HG03139 (cell line): ENCODE data around the gene SRPK1.

ENCODE experiments used
- ATAC-seq: cut with Tn5 transposase; IDR thresholded peaks from one replicate; pipeline ENCODE4 v1.9.1; 2021; ENCODE audit not compliant: unreplicated experiment

Gene SRPK1

DNA sequence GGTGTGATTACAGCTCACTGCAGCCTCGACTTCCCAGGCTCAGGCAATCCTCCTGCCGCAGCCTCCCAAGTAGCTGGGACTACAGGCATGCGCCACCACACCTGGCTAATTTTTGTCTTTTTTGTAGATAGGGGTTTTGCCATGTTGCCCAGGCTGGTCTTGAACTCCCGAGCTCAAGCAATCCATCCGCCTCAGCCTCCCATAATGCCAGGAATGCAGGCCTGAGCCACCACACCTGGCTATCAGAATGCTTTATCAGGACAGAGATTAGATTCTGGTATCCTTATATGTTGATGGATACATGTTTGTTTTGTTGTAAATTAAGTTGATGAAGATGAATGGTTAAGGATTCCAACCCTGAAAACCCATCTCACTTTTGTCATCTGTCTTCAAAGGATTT is 91.6 kb downstream of the SRPK1 start:
- no peak for ATAC-seq

DNA sequence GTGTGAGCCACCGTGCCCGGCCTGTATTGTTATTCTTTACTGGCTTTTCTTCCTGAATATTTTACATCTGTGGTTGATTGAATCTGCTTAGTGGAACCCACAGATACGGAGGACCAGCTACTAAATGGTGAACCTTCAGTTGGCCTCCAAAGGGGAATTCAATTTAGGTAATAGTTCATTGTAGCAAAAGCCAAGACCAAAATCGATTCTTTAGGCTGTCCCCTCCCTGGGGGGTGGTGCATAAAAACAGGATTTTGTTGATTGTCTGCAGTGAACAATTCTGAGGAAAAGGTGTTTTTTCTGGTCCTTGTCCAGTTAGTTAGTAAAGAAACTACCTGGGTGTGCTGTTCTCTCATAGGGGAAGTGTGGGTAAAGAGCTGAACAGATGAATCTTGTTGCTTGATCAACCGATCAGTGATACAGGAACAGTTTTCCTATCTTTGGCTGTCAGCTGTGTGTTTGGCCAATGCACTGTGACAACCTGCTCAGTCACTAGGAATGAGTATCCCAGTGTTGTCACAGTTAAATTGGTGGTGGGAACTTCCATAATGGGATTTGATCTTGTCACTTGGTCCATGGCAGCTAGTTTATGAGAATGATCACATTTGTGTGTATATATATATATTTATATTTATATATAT is 96.2 kb downstream of the SRPK1 start:
- ATAC-seq, result no peak

DNA sequence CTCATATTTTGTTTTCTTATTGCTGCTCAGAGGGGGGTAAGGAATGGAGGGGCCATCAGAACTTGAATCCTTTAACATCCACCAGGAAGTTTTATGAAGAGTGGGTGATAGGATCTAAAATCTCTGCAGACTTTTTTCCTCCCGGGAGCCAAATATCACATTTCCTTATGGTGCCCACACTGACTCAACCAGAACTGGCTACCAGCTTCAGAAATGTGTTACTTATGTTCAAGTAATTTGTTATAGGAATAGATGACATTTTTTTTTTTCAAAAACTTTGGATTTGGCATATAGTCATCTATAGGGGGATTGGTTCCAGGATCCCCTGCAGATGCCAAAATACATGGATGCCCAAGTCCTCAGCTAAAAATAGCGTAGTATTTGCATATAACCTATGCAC is 97.3 kb downstream of the SRPK1 start:
- no peak for ATAC-seq

DNA sequence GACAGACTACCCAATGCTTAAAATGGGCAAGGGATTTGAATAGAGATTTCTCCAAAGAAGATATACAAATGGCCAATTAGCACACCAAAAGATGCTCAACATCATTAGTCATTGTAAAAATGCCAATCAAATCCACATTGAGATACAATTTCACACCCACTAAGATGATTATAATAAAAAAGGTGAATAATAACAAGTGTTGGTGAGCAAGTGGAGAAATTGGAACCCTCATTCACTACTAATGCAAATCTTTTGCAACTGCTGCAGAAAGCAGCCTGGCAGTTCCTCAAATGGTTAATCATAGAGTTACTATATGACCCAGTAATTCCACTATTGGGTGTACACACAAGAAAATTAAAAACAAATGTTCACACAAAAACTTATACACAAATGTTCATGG is 103.4 kb downstream of the SRPK1 start:
- ATAC-seq, result no peak

DNA sequence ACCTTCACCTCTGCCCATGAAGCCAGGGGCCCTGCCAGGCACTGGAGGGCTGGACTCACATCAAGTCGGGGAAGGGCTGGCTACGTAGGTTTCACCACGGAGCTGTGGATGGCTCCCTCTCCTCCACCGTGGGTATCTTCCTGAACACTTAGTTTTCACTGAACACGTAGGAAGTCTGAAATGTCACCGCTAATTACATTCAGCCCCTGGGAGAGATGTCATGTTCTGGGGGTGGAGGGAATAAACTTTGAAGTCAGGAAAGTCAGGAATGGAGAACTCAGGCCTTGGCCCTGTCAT is 109.3 kb downstream of the SRPK1 start:
- ATAC-seq, result no peak

DNA sequence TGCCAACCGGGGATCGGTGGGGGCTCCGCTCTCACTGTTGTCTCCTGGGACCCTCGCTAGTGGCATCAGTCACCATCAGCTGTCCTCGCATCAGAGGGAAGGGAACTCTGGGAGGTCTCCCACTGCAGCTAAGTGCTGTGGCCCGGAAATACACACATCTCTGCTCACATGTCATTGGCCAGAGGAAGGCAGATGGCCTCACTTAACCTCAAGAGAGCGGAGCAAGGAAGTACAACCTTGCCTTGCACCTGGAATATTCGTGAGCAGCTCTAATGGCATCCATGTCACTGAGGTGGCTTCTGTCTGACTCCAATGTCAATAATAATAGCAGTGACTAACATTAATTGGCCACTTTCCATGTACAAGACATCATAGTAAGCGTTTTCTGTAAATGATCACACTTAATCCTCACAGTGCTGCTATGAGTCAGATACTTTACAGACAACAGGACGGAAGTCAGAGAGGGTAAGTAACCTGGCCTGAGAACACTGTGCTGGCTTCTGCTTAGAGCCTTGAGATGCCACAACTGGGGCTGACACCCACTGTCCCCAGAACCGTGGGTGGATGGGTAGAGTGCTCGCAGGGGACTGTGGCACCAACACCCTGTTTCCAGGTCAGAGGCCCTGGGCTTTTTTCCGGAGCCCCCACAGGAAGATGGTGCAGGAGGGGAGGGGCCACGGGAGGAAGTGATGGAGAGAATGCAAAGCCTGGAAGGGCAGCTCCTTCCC is 109.8 kb downstream of the SRPK1 start:
- no peak for ATAC-seq

DNA sequence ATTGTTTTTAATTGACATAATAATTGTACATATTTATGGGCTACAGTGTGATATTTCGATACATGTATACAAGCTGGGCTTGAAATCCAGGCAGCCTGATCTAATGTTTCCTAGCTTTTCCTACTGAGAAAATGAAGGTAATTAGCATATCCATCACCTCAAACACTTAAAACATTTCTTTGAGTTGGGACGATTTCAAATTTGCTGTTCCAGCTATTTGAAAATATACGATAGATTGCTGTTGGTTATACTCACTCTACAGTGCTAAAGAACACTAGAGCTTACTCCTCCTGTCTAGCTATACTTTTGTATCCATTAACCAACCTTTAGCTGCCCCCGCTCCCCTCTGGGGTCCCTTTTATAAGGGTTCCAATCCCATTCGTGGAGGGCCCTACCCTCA is 111.1 kb downstream of the SRPK1 start:
- no peak for ATAC-seq

DNA sequence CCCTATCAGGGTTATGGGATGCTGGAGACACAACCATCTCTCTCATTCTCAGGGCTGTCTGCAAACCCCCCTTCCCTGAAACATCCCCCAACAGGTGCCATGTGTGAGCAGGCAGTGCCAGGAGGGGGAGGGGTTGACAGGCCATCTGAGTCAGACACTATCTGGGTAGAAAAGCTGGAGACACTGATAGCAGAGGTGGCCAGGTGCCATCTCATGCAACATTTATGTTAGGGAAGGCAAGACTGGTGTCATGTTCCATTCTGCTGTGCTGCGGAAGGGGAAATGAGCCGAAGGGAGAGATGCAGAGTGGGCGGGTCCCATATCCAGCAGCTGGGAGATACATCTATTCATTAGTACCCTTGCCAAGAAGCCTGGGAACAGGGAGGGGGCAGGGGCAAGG is 112.2 kb downstream of the SRPK1 start:
- ATAC-seq, result no peak

DNA sequence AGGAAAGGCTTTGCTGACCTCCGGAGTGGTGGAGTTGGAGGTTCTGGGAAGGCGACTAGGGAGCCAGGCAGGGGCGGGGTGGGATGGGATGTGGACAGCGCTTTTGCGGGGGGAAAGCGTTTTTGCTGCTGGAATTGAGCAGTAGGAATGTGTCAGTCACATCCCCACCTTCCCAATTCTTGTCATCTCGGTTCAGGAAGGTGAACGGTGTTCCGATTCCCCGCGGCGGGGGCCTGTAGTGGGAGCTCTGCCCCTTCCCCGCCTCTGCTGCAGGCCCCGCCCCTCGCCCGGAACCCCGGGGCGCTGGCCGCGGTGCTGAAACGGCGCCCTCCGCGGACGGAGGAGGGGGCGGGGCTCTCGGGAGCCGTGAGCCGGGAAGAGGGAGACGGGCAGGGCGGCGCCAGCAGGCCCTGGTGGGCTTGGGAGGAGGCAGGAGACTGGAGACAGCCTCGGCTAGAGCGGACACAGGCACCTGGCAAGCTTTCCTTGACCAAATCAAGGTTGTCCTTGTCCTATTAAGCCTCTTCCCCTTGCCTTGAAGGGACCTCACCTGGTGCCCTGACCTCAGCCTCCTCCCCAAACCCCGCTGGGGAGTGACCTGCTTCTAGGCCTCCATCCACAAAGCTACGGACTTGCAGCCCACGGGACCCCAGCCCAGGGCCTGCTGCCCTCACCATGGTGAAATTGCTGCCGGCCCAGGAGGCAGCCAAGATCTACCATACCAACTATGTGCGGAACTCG is 115.7 kb downstream of the SRPK1 start, which contains the start of gene LHFPL5:
LHFPL5 (plus strand) TSS at position 357 of the 741 bp plus-strand sequence; CDS start at position 676, 319 bp downstream.
- no peak for ATAC-seq

DNA sequence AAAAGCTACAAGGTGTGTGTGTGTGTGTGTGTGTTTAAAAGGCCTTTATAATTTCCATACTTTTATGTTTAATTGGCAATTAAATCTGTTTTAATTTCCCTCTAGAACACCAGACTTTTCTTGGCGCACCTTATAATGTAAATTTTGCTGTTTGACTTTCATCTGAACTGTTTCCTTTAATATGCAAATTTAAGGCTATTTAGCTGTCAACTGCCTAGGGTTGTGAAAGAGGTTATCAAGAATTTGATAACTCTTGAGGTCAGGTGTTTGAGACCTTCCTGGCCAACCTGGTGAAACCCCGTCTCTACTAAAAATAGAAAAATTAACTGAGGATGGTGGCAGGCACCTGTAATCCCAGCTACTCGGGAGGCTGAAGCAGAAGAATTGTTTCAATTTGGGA is 119.8 kb downstream of the SRPK1 start:
- no peak for ATAC-seq

DNA sequence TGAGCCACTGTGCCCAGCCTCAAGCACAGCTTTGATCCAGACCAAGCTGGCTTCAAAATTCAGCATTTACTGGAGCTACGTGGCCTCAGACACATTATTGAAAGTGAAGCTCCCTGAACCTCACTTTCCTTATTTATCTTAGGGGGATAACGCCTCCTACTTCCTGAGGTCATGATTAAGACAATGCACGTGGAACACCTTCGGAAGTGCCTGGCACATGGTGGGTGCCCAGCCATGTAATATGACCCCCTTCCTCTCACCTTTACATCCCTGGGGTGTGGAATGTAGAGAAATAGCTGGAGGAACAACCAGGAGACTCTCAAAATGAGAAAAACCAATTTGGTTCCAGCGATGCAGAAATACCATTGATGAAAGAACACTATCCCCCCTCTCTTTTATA is 122.2 kb downstream of the SRPK1 start:
- ATAC-seq, result no peak

DNA sequence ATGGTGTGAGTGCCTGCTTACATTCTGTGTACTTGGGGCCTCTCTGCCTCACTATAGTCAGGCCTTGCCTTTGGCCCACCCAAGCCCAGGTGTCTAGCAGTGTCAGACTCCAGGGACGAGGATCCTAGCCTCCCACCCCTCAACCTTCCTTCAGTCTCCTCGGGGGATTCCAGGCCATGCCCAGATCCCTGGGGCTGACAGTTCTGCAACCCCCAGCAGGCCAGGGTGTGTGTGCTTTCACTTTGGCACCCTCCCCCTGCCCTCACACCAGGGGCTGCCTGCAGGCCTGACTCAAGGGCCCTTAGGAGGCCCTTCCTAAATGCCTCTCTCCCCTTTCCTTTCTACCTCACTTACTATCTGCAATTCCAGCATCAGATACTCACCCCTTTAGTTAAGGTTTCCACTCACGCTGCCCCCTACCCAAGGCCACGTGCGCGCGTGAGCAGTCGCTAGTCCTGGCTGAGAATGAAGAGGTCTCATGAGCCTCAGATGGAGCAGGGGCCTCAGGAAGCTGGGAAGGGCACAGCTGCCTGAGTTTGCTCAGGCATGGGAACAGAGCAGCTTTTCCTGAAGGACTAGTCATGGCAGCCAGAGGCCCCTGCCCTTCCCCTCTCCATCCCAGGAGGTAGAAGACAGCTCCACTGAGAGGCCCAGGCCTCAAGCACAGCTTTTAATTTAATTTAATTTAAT is 122.9 kb downstream of the SRPK1 start:
- ATAC-seq, result no peak

DNA sequence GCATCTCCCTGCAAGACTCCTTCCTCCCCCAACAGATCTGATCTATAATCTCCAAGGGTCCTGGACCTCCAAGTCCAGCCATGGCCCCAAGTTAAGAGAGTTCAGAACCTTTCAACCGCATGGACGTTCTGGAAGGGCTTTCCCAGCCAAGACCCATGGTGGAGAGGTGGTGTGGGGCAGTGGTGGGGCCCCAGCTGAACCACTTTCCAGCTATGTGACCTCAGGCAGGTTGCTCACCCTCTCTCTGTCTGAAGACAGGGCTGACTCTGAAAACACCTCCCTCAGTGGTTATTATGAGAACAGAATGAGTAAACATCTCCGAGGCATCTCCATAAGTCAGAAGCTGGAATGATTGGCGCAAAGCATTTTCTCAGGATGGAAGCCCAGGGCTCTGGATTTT is 124.7 kb downstream of the SRPK1 start:
- no peak for ATAC-seq

DNA sequence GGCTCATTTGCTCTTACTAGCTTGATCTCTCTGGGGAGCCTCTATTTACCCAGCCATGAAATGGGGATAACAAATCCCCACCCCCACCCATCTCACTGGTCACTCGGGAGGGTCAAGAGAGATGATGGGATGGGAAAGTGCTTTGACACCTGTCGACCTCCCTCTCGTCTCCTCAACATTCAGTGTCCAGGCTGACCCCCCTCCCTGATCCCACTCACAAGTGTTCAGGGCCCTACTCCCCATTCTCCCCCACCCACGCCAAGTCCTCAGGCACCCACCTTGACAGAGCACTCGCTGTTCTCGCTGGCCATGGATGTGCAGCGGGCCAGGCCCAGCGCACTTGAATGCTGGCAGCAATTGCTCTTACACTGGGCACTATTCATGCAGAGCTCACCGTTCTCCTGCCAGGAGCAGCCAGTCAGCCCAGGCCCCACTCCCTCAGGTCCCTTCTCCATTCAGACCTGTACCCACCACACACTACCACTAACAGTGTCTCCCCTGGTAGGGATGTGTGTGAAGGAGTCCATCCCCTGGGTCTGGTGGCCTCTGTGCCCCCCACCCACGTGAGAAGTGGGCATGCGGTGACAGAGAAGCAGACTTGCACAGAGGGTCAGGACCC is 125.3 kb downstream of the SRPK1 start:
- ATAC-seq, result no peak

DNA sequence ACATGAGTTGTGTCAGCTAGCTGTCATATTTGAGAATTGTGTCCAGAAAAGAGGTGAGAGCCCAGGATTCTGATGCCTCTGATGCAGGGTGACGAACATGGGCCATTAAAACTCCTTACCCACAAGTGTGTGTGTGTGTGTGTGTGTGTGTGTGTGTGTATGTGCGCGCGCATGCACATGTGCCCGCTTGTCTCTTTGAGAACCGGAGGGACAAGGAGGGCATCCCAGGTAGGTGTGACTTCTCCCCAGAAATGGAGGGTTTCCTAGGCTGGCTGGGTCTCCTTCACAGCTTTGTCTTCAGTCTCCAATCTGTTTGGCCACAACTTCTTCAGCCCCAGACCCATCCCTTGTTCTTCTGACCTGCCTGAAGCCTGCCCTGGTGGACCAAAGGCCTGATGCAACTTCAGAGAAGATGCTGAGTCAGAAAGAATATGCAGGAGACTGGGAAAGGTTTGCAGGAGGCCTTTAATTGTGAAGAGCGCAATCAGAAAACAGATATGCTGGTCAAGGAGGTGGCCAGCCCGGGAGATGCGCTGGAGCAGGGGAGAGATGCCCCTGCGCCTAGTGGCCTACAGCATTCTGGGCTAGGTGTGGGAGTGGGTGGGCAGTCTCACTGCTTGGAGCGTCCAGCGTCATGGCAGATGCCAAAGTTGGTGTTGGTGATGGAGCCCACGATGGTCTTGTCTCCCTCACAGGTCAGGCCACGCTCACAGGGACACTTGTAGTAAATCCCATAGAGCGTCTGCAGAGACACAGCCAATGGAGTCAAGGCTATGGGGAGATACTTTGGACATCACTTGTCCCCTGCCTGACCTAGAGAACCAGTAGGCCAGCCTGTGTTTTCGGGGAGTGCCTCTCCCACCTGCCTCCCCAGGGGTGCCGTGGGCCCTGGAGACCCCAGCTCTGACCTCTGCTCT is 126.1 kb downstream of the SRPK1 start:
- ATAC-seq, result no peak

DNA sequence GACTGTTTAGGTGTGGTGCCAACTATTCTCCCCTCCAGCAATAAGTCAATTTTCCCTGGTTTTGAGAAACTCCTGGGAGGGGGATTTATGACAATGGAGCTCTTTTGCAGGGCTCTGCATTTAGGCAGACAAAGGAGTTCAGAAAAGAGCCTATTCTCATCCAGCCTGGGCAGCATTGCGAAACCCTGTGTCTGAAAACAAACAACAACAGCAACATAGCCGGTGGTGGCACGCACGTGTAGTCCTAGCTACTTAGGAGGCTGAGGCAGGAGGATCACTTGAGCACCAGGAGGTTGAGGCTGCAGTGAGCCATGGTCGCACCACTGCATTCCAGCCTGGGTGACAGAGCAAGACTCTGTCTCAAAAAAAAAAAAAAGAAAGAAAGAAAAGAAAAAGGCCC is 130.2 kb downstream of the SRPK1 start:
- ATAC-seq, result no peak

DNA sequence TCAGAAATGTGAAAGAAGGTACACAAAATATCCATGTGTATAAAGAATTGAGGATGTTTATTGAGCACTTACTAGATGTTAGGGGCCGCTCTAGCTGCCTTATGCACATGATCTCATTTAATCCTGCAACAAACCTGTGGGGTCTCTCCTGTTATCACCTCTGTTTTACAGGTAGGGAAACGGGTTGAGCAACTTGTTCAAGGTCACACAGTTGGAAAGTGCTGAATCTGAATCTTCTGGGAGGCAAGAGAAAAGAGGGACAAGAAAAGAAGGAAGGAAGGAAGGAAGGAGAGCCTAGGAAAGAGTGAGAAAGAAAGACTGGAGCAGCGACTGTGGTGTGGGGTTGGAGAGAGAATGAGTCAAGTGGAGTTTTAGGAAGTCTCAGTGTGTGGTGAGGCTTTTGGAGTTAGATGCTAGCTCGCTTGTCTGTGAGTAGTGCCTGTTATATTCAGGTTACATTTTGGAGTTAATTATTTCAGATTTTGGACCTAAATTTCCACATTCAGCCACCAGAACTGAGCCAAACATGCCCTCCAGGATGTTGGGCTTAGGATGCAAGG is 132.4 kb downstream of the SRPK1 start:
- no peak for ATAC-seq

DNA sequence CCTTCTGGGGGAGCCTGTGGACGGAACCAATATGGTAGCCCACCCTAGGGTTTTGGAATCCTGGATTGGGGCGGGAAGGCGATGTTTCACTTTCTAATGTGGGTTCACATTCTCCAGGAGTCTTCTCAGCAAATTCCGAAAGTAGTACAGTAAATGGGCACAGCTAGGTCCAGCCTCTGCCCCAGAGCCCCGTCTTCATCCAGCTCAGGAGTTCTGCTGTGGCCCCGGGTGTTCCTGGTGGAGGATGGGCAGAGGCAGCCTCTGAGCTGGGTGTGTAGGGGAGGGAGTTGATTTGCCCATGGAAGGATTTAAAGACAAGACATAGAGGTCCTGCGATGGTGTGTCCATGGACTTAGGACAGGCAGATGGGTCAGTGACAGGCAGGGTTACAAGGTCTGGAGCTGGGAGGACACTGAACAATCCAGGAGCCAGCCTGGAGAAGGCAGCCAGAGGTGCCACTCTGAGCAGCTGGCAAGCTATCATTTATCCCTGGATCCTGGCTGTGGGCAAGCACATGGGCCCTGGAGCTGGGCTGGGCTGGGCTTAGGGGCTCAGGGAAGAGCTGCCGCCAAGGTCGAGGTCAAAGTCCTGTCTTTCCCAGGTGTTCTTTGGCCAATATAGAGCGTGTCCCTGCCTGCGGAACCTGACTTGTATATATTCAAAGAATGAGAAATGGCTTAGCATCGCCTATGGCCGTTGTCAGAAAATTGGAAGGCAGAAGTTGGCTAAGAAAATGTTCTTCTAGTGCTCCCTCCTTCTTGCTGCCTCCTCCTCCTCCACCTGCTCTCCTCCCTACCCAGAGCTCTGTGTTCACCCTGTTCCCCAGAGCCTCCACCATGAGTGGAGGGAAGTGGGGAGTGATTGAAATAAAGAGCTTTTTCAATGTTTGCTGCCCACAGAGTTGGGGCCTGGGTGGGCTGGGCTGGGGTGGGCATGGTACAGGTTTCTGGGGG is 133.4 kb downstream of the SRPK1 start:
- no peak for ATAC-seq

DNA sequence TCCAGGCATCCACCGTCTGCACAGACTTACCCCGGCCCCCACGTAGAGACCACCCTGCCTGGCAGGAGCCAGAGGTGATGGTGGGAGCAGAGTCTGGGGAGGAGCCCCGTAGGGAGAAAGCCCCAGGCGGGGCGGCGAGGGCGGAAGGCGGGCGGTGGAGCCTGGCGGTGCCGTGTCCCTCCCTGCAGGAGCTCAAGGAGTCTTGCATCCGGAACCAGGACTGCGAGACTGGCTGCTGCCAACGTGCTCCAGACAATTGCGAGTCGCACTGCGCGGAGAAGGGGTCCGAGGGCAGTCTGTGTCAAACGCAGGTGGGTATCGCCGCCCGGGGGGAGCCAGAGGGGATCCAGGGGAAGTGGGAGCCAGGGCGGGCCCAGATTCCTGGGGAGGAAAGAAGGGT is 134.1 kb downstream of the SRPK1 start:
- ATAC-seq, result no peak
